ENCODE results near the gene TPSG1.
"Not testable (repeated sequence)": the region's sequence is repeated elsewhere in the genome, so short reads cannot be mapped to it uniquely, and the experiment has no call there.

The TPSG1 gene

GRCh38 chr16:1194665-1195392, 30.2 kb downstream of the TPSG1 start:
- DNase-seq (ENCODE audit: low read depth), result peak; percentile 12

DNA sequence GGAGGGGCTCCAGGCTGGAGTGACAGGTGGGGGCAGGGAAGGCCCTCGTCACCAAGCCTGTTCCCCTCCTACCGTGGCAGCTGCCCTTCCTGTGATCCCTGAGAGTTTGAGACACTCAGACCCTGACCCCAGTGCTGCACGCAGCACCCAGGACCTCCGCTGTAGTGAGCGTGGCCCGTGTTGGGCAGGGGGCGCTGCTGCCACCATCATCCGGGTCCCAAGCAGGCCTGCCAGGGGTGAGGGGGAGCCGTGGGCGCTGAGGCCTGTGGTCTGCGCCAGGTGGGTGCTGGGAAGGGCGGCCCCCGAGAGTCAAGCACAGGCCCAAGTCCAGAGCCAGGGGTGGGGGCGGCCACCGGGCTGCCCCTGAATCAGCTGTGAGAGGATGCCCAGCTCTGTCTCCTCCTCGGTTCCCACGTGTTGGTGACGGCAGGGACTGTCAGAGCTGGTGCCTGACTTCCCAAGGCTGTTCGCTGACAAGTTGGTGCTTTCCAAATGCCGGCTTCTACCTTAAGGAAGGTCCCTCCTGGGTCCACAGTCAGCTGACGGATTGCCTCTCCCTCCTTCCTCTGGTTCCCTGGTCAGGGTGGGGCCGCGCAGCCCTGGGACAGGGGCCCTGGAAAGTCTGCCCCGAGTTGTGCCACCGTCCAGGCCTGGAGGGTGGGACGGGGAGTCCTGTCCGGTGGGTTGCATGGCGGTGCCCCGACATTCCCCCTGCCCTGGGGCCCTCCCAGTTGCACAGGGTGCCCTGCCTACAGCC, 31.1 kb downstream of the TPSG1 start:
- DNase-seq (ENCODE audit: low read depth), result no peak

DNA sequence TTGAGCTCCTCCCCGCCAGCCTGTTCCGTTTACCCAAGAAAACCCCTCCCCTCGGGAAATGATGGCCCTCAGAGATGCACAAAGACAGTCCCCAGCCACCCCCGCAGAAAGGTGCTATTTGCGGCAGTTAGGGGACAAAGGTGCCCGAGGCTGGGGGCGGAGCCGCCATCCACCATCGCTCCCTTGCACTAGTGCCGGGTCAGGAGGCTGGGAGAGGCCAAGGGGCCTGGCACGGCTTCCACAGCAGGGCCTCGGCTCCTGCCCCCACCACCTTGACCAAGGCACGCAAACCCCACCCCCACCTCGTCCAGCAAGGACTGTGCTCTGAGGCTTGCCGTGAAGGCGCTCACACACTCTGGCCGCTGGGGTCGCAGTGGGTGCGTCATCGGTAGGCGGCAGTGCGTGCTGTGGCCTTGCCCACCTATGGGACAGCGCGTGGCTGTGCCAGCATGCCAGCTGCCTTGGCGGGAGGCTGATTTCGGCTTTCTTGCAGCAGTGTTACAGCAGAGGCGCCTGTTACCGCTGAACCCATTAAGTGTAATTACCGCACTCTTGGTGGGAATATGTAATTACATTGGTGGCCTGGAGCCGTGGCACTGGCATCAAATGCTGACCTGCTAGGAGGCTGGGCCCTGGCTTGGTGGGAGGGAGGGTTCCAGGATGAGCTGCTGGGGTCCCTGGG, 31.8 kb downstream of the TPSG1 start:
- no peak for DNase-seq (ENCODE audit: low read depth)

DNA sequence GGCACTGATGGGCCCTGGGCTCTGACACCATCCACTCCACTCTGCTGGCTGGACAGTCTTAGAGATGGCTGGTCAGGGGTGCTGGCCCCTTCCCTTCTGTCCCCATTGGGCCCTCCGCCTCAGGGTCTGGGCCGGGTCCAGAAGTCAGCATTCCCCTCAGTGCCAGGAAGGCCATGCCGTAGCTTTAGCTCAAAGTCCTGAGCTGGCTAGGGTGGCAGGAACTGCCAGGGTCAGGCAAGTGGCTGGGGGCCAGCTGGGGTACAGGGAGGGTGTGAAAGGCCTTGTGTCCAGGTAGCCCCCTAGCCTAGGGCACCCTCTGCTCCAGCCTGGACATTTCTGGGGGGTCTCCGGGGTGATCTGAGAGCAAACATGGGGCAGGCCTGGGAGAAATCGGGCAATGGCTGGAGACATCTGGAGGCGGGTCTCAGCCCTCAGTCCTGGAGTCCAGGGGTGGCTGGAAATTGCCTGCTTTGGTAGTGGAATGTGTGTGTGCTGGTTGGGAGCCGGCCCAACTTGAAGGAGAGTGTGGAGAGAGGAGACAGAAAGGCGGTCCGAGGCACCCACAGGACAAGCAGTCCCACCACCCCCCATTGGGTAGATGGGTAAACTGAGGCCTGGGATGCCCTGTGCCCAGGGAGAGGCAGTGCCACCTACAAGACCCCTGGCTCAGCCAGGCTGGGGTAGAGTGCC, 32.5 kb downstream of the TPSG1 start:
- no peak for DNase-seq (ENCODE audit: low read depth)

DNA sequence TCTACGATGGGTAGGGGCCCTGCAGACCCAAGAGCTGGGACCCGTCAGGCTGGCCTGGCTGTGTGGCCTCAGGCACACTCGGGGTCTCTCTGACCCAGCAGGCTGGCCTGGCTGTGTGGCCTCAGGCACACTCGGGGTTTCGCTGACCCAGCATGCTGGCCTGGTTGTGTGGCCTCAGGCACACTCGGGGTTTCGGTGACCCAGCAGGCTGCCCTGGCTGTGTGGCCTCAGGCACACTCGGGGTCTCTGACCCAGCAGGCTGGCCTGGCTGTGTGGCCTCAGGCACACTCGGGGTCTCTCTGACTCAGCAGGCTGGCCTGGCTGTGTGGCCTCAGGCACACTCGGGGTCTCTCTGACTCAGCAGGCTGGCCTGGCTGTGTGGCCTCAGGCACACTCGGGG, 34.3 kb downstream of the TPSG1 start:
- DNase-seq (ENCODE audit: low read depth), result not testable (repeated sequence)

DNA sequence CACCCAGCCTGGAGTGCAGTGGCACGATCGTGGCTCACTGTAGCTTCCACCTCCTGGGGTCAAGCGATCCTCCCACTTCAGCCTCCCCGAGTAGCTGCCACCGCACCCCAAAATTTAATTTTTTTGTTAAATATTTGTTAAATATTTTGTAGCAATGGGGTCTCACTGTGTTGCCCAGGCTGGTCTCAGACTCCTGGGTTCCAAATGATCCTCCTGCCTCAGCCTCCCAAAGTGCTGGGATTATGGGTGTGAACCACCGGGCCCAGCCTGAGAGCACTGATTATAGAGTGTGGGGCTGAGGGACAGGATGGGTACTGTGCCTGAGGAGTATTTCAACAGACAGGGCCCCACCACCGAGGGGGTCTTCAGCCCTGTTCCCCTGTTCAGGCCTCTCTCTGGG, 35.6 kb downstream of the TPSG1 start:
- no peak for DNase-seq (ENCODE audit: low read depth)

DNA sequence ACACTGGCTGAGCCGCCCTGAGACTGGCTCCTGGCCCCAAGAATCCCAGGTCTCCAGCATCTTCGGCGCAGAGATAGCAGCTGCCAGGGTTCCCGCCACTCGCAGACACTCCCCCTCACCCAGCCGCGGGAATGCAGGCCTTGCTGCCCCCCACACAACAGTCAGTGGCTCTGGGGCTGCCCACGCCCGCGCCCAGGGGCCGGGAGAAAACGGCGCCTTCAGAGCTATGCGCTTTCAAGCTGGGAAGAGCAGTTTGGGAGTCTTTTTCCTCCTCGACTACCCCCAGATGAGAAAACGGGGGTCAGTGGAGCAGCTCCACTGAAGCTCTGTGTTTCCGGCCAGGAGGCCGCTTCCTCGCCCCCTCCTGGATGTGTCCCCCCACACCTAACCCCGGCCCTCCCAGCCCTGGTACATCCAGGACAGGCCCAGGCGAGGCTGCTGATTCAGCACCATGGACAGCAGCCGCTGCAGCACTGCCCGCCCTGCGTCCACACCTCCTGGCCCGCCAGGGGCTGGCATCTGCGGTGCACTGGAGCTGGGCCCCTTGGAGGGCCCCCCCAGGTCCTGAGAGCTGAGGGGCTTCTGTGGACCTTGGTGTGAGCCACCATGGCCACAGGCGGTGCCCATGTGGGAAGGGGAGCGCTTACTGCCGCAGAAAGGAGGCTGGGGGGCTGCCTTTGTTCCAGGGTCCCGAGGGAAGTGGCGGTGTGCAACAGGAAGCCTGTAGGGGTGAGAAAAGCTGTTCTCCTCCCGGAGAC, 36.5 kb downstream of the TPSG1 start:
- DNase-seq (ENCODE audit: low read depth), result peak; percentile 34

DNA sequence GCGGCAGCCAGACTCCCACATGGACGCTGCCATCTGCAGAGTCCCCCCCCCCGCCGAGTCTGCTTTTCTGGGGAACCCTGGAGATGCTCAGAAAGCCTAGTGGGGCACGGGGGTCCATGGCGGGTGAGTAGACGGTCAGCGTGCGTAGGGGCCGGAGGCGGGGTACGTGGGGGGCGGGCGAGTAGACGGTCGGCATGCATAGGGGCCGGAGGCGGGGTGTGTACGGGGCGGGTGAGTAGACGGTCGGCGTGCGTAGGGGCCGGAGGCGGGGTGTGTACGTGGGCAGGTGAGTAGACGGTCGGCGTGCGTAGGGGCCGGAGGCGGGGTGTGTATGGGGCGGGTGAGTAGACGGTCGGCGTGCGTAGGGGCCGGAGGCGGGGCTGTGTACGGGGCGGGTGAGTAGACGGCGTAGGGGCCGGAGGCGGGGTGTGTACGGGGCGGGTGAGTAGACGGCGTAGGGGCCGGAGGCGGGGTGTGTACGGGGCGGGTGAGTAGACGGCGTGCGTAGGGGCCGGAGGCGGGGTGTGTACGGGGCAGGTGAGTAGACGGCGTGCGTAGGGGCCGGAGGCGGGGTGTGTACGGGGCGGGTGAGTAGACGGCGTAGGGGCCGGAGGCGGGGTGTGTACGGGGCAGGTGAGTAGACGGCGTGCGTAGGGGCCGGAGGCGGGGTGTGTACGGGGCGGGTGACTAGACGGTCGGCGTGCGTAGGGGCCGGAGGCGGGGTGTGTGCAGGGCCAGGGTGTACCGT, 39.4 kb downstream of the TPSG1 start:
- not testable (repeated sequence) for DNase-seq (ENCODE audit: low read depth)

DNA sequence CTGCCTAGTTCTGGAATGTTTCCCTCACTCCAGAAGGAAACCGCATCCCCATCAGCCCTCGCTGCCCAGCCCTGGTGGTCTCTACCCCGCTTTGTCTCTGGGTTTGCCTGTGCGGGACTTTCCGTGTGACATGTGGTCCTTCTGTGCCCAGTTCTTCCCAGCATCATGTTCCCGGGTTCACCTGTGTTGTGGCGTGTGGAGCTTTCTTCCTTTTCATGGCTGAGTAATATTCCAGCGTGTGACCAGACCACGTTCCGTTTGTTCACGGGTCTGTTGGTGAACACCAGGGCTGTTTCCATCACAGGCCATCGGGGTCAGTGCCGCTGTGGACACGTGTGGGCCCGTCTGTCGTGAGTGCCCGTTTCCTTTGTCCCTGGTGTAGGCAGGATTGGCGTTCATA, 40.1 kb downstream of the TPSG1 start:
- DNase-seq (ENCODE audit: low read depth), result no peak

DNA sequence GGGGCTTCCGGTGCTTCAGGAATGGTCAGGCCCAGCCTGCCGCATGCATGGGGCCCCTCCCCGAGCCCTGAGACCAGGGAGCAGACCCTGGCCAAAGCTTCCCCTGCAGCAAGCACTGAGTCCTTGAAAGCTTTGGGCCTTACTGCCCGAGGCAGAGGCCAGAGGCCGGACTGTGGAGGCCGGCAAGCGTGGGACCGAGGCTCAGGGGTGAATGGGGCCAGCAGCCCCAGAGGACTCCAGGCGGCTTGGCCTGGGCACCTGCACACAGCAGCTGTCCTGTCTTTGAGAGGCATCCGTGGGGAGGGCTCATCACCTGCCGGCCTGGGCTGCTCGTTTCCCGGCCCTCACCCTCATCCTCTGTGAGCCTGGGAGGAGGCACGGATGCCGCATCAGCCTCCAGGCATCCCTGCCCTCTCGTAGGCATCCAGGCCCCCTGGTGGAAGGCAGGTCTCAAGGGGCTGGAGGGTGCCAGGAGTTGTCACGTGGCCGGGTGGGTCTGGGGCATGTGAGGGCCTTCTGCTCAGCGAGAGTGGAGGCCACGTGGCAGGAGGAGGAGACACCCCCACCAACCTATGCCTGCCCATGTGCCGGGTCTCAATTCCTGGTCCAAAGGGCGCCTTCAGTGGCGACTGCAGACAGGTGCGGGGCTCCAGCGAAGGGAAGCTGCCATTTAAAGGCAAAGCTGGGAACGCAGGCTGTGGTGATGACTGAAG, 40.8 kb downstream of the TPSG1 start:
- DNase-seq (ENCODE audit: low read depth), result no peak

DNA sequence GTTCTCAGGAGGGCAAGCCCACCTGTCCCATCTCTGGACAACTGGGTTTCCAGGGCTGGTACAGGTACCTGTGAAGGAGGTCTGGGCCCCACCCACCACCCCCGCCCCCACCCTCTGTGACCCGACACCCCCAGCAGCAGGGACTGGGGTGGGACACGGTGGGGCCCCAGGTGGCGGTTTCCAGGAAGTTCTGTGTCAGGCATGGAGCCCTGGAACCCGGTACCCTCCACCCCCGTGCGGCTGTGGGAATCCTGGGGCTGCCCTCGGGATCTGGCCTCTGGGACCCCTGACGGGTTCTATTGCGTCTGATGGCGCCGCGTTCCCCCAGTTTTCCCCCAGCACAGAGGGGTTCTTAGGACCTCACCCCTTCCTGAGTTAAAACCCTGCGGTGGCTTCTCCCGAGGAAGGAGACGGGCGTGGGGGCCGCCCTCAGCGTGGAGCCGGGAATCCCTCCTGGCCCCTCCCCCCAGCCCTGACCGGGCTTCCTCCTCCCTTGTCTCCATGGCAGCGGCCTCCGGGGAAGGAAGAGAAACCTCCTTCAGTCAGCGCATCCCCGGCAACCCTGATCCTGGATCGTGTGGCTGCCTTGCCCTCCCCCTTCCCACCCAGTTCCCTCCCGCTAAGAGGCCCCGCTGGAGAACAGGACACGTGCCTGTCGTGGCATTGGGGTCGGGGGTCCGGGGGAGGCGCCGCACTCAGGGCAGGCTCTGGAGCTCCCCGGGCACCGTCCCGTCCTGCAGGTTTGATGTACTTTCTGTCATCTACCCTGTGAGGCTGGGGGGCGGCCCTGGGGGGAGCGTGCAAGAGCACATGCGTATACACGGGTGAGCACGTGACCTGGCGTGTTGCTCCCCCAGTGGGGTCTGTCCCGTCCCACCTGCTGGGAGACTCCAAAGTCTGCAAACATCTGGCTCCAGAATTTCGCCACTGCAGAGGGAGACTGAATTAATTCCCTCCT, 41.8 kb downstream of the TPSG1 start:
- no peak for DNase-seq (ENCODE audit: low read depth)

GRCh38 chr16:1182316-1182671, 42.8 kb downstream of the TPSG1 start:
- DNase-seq (ENCODE audit: low read depth), result no peak

- no peak for DNase-seq (ENCODE audit: low read depth)
Measured at GRCh38 chr16:1181404-1182315, 43.4 kb downstream of the TPSG1 start.

- no peak for DNase-seq (ENCODE audit: low read depth)
Measured at GRCh38 chr16:1180549-1181403, 44.3 kb downstream of the TPSG1 start.

DNA sequence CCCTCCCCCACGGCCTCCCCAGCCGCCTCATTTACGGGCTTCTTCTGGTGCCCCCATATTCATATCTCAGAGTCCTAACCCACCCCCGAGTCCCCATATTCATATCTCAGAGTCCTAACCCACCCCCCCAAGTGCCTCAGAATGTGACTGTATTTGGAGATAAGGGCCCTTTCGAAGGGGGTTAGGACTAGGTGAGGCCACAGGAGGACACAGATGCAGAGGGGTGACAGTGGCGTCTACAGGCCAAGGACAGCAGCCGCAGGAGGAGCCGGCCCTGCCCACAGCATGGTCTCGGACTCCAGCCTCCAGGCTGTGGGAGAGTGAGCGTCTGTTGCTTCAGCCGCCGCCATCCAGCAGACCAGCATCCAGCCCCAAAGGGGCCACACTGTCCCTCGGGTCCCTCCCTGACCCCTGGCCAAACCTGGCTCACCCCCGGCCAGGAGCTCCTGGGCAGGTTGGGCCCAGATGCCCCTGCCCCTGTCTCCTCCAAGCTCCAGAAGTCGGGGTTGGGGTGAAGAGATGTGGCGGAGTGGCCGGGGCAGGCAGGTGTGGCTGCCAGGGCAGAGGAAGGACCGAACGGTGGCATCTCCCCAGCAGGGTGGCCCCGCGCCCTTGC, 46.7 kb downstream of the TPSG1 start:
- no peak for DNase-seq (ENCODE audit: low read depth)

DNA sequence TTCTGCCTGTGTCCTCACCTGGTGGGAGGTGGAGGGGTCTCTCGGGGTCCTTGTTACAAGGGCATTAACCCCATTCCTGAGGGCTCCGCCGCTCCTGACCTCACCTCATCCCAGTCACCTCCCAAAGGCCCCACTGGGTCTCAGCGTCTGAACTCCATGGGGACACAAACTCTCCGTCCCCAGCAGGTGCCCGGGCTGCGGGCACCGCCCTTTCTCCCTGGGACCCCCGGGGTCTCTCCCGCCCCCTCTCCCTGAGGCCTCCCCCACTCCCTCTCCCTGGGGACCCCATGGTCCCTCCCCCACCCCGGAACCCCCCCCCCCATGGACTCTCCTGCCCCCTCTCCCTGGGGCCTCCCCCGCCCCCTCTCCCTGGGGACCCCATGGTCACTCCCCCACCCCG, 47.3 kb downstream of the TPSG1 start:
- no peak for DNase-seq (ENCODE audit: low read depth)

- no peak for DNase-seq (ENCODE audit: low read depth)
Measured at GRCh38 chr16:1177053-1177452, 48.0 kb downstream of the TPSG1 start.
